Naive thymus-derived CD4-positive, alpha-beta T cell (primary cell): ENCODE data around the gene KIAA1671. TPM values are rescaled to one million over a fixed set of nuclear protein-coding genes. Genes with fewer than 3 reads are reported as not detected.

Experiments used
- ATAC-seq: fragments of 150-1000 bp; cut with Tn5 transposase; 2 replicates; pipeline ENCODE4 v1.10.0; 2021; ENCODE audit warnings: mild to moderate bottlenecking, moderate library complexity
- CTCF ChIA-PET: fragments of 350-600 bp; sonication (Branson Sonifier 250); formaldehyde crosslinking; loops from one replicate; lab custom pipeline; 2021; ENCODE audit warnings: antibody characterized with exemption; lab: Charles Lee
- POLR2A ChIA-PET: fragments of 350-600 bp; sonication (Branson Sonifier 250); formaldehyde crosslinking; loops from one replicate; lab custom pipeline; 2021; ENCODE audit warnings: antibody characterized with exemption, inconsistent platforms; lab: Charles Lee
- DNase-seq, 9 donors: peaks; one replicate each; pipeline versions ENCODE4 v3.0.0 to v3.0.0-alpha.2; 2020 to 2022; ENCODE audit warnings: mixed read lengths in 1 of 9
- H3K27ac ChIP-seq: one replicate; pipeline ENCODE4 v1.7.0; 2013; ENCODE audit warnings: mild to moderate bottlenecking, low read depth, low read length, moderate library complexity
- H3K27me3 ChIP-seq, 2 donors: one replicate each; pipeline ENCODE4 v1.7.0; 2013; ENCODE audit warnings: low read length in 2 of 2, mild to moderate bottlenecking in 2 of 2, moderate library complexity in 2 of 2; ENCODE audit not compliant: control insufficient read depth in 2 of 2, insufficient read depth in 2 of 2
- H3K36me3 ChIP-seq, 3 experiments: 1 replicate in 2 of 3; 2 replicates in 1 of 3; pipeline ENCODE4 v1.7.0; 2013; ENCODE audit warnings: low read length in 3 of 3, mild to moderate bottlenecking in 3 of 3, moderate library complexity in 1 of 3; ENCODE audit not compliant: insufficient read depth in 3 of 3, control insufficient read depth in 2 of 3
- H3K4me1 ChIP-seq, 2 donors: one replicate each; pipeline ENCODE4 v1.7.0; 2013; ENCODE audit warnings: low read length in 2 of 2, mild to moderate bottlenecking in 2 of 2, moderate library complexity in 1 of 2; ENCODE audit not compliant: control insufficient read depth in 2 of 2, insufficient read depth in 2 of 2
- H3K4me3 ChIP-seq: 2 replicates; pipeline ENCODE4 v1.7.0; 2013; ENCODE audit warnings: mild to moderate bottlenecking, low read length
- H3K9me3 ChIP-seq, 3 experiments: 1 replicate in 2 of 3; 2 replicates in 1 of 3; pipeline ENCODE4 v1.7.0; 2013; ENCODE audit warnings: low read length in 3 of 3; ENCODE audit not compliant: control insufficient read depth in 2 of 3
- H3K27ac Mint-ChIP-seq, 9 donors: one replicate each; pipeline ENCODE4 v1.8.0; 2020 to 2022; ENCODE audit warnings: mixed read lengths in 9 of 9, mild to moderate bottlenecking in 8 of 9, moderate library complexity in 5 of 9, inconsistent platforms in 2 of 9
- H3K27me3 Mint-ChIP-seq, 5 donors: one replicate each; pipeline ENCODE4 v1.8.0; 2021 to 2022; ENCODE audit warnings: mixed read lengths in 5 of 5, mild to moderate bottlenecking in 1 of 5
- H3K36me3 Mint-ChIP-seq, 5 donors: one replicate each; pipeline ENCODE4 v1.8.0; 2020 to 2022; ENCODE audit warnings: mixed read lengths in 5 of 5, mild to moderate bottlenecking in 3 of 5, inconsistent platforms in 1 of 5
- H3K4me1 Mint-ChIP-seq, 7 donors: one replicate each; pipeline ENCODE4 v1.8.0; 2020 to 2022; ENCODE audit warnings: mixed read lengths in 7 of 7, mild to moderate bottlenecking in 3 of 7, inconsistent platforms in 1 of 7
- H3K4me3 Mint-ChIP-seq, 10 donors: one replicate each; pipeline ENCODE4 v1.8.0; 2020 to 2022; ENCODE audit warnings: mild to moderate bottlenecking in 10 of 10, mixed read lengths in 10 of 10, moderate library complexity in 6 of 10, inconsistent platforms in 2 of 10
- H3K9me3 Mint-ChIP-seq, 11 donors: one replicate each; pipeline ENCODE4 v1.8.0; 2020 to 2022; ENCODE audit warnings: mixed read lengths in 11 of 11, mild to moderate bottlenecking in 4 of 11, inconsistent platforms in 1 of 11, moderate library complexity in 1 of 11
- intact Hi-C, 2 donors: fragments of 100-400 bp; cut with micrococcal nuclease; formaldehyde crosslinking; loops; one replicate each; pipeline ENCODE4 v1.15.1; 2023
- polyA plus RNA-seq, 2 donors: library from polyadenylated mRNA; unstranded; fragments of 300-500 nt; fragmentation: Illumina TruSeq; gene quantifications; one replicate each; pipeline ENCODE4 v1.2.3, GENCODE V29; 2021
- total RNA-seq, 6 experiments: library from RNA in 5 of 6; stranded (reverse) in 5 of 6; gene quantifications; 1 replicate in 5 of 6; 2 replicates in 1 of 6; pipeline ENCODE4 v1.2.3 and lab custom pipeline; 2021 to 2026

Gene KIAA1671
- total and polyA plus RNA-seq, 7 experiments from 2014 or later, result 0.47 to 19.0 (median 4.2) TPM

GRCh38 chr22:25029181-25029580 is 76.7 kb downstream of the KIAA1671 start:
- POLR2A ChIA-PET, result no interaction called here

GRCh38 chr22:25030636-25031035 is 78.1 kb downstream of the KIAA1671 start:
- Mint-ChIP-seq H3K36me3 (peaks cover 0 to 4% (median 0%) of the 10 kb centered on the region in 5 donors), H3K27me3 (peaks cover 0 to 8% (median 5%) of the 10 kb centered on the region in 5 donors), H3K27ac (no peak overlapping the region), H3K4me1 (peaks cover 0 to 22% (median 0%) of the 10 kb centered on the region in 7 donors), H3K4me3 (no peak overlapping the region), H3K9me3 (no peaks in the 10 kb centered on the region)
- no peak for ATAC-seq
- H3K9me3 ChIP-seq, result no peaks in the 10 kb centered on the region
- no peaks in the 10 kb centered on the region for H3K27me3 ChIP-seq
- H3K4me3 ChIP-seq, result no peak overlapping the region
- intact Hi-C loops, result no loop called here
- H3K27ac ChIP-seq, result no peak overlapping the region
- no peaks in the 10 kb centered on the region for H3K4me1 ChIP-seq
- CTCF ChIA-PET, result no interaction called here
- no peaks in the 10 kb centered on the region for H3K36me3 ChIP-seq
- no peak for DNase-seq
- POLR2A ChIA-PET, result no interaction called here

More at GRCh38 chr22:25029181-25029580, 76.7 kb downstream of the KIAA1671 start:
- H3K4me1 Mint-ChIP-seq, result peaks cover 0 to 31% (median 0%) of the 10 kb centered on the region in 7 donors
- no peak for ATAC-seq
- intact Hi-C loops, result no loop called here
- DNase-seq, result no peak
- no peaks in the 10 kb centered on the region for H3K27me3 ChIP-seq
- no peak overlapping the region for H3K4me3 ChIP-seq
- peaks cover 0 to 2% (median 0%) of the 10 kb centered on the region in 5 donors for H3K36me3 Mint-ChIP-seq
- H3K9me3 Mint-ChIP-seq, result no peaks in the 10 kb centered on the region
- H3K36me3 ChIP-seq, result no peaks in the 10 kb centered on the region
- H3K4me3 Mint-ChIP-seq, result no peak overlapping the region
- no peak overlapping the region for H3K27ac ChIP-seq
- no peak overlapping the region for H3K27ac Mint-ChIP-seq
- no peaks in the 10 kb centered on the region for H3K9me3 ChIP-seq
- H3K4me1 ChIP-seq, result no peaks in the 10 kb centered on the region
- peaks cover 0 to 5% (median 5%) of the 10 kb centered on the region in 5 donors for H3K27me3 Mint-ChIP-seq
- CTCF ChIA-PET, result no interaction called here

- Mint-ChIP-seq H3K4me1 (peaks cover 0 to 8% (median 0%) of the 10 kb centered on the region in 7 donors), H3K9me3 (no peaks in the 10 kb centered on the region), H3K27ac (no peak overlapping the region), H3K4me3 (no peak overlapping the region), H3K36me3 (peaks cover 0 to 2% (median 0%) of the 10 kb centered on the region in 5 donors), H3K27me3 (peaks cover 0 to 10% (median 0%) of the 10 kb centered on the region in 5 donors)
- Histone ChIP-seq H3K4me3 (no peak overlapping the region), H3K4me1 (no peaks in the 10 kb centered on the region), H3K27me3 (no peaks in the 10 kb centered on the region), H3K27ac (no peak overlapping the region), H3K9me3 (no peaks in the 10 kb centered on the region), H3K36me3 (no peaks in the 10 kb centered on the region)
- POLR2A ChIA-PET, result no interaction called here
- DNase-seq (no peak), ATAC-seq (no peak)
- intact Hi-C loops, result no loop called here
- CTCF ChIA-PET, result no interaction called here
Measured at GRCh38 chr22:25032066-25032465, 79.5 kb downstream of the KIAA1671 start.

- Mint-ChIP-seq H3K27me3 (peaks cover 0 to 10% (median 0%) of the 10 kb centered on the region in 5 donors), H3K27ac (no peak overlapping the region), H3K36me3 (peaks cover 0 to 2% (median 0%) of the 10 kb centered on the region in 5 donors), H3K4me3 (no peak overlapping the region), H3K9me3 (no peaks in the 10 kb centered on the region), H3K4me1 (peaks cover 0 to 3% (median 0%) of the 10 kb centered on the region in 7 donors)
- ChIA-PET CTCF (no interaction called here), POLR2A (no interaction called here)
- Histone ChIP-seq H3K4me3 (no peak overlapping the region), H3K27ac (no peak overlapping the region), H3K27me3 (no peaks in the 10 kb centered on the region), H3K36me3 (no peaks in the 10 kb centered on the region), H3K4me1 (no peaks in the 10 kb centered on the region), H3K9me3 (no peaks in the 10 kb centered on the region)
- ATAC-seq (no peak), DNase-seq (no peak)
- intact Hi-C loops, result no loop called here
Measured at GRCh38 chr22:25035715-25036114, 83.2 kb downstream of the KIAA1671 start.

- ChIA-PET POLR2A (no interaction called here), CTCF (interaction anchor here (1.2 kb wide), 1 partner anchor 9 kb away, joined by 3 read pairs; no protein-coding TSS in a partner anchor)
- peaks cover 0 to 3% (median 0%) of the 10 kb centered on the region in 7 donors for H3K4me1 Mint-ChIP-seq
- no peak overlapping the region for H3K27ac ChIP-seq
- intact Hi-C loops, result no loop called here
- H3K27ac Mint-ChIP-seq, result no peak overlapping the region
- peaks cover 0 to 5% (median 0%) of the 10 kb centered on the region in 5 donors for H3K27me3 Mint-ChIP-seq
- DNase-seq (no peak), ATAC-seq (no peak)
- no peaks in the 10 kb centered on the region for H3K36me3 ChIP-seq
- H3K9me3 Mint-ChIP-seq, result no peaks in the 10 kb centered on the region
- H3K4me3 Mint-ChIP-seq, result no peak overlapping the region
- no peaks in the 10 kb centered on the region for H3K9me3 ChIP-seq
- no peaks in the 10 kb centered on the region for H3K4me1 ChIP-seq
- peaks cover 0 to 2% (median 0%) of the 10 kb centered on the region in 5 donors for H3K36me3 Mint-ChIP-seq
- no peaks in the 10 kb centered on the region for H3K27me3 ChIP-seq
- no peak overlapping the region for H3K4me3 ChIP-seq
Measured at GRCh38 chr22:25038239-25038638, 85.7 kb downstream of the KIAA1671 start.

- DNase-seq, result no peak
- H3K4me1 ChIP-seq, result no peaks in the 10 kb centered on the region
- Mint-ChIP-seq H3K27ac (no peak overlapping the region), H3K4me1 (peaks cover 0 to 3% (median 0%) of the 10 kb centered on the region in 7 donors), H3K4me3 (no peak overlapping the region), H3K27me3 (peaks cover 0 to 5% (median 0%) of the 10 kb centered on the region in 5 donors), H3K36me3 (peaks cover 0 to 2% (median 0%) of the 10 kb centered on the region in 5 donors), H3K9me3 (no peaks in the 10 kb centered on the region)
- H3K9me3 ChIP-seq, result no peaks in the 10 kb centered on the region
- no peaks in the 10 kb centered on the region for H3K27me3 ChIP-seq
- intact Hi-C loops, result no loop called here
- POLR2A ChIA-PET, result no interaction called here
- CTCF ChIA-PET, result no interaction called here
- no peak overlapping the region for H3K27ac ChIP-seq
- H3K4me3 ChIP-seq, result no peak overlapping the region
- ATAC-seq, result no peak
- H3K36me3 ChIP-seq, result no peaks in the 10 kb centered on the region
Measured at GRCh38 chr22:25038771-25039170, 86.3 kb downstream of the KIAA1671 start.

- Histone ChIP-seq H3K27ac (no peak overlapping the region), H3K4me1 (no peaks in the 10 kb centered on the region), H3K36me3 (no peaks in the 10 kb centered on the region), H3K27me3 (no peaks in the 10 kb centered on the region), H3K9me3 (no peaks in the 10 kb centered on the region), H3K4me3 (no peak overlapping the region)
- POLR2A ChIA-PET, result no interaction called here
- Mint-ChIP-seq H3K4me3 (no peak overlapping the region), H3K27me3 (peaks cover 0 to 4% (median 0%) of the 10 kb centered on the region in 5 donors), H3K4me1 (peaks cover 0 to 2% (median 0%) of the 10 kb centered on the region in 7 donors), H3K9me3 (no peaks in the 10 kb centered on the region), H3K27ac (no peak overlapping the region), H3K36me3 (peaks cover 0 to 2% (median 0%) of the 10 kb centered on the region in 5 donors)
- intact Hi-C loops, result no loop called here
- DNase-seq, result no peak
- CTCF ChIA-PET, result no interaction called here
- no peak for ATAC-seq
Measured at GRCh38 chr22:25039255-25039654, 86.7 kb downstream of the KIAA1671 start.
